GM10266 (cell line): ENCODE data around the gene CLCN4.

Experiments
- DNase-seq: peaks from one replicate; pipeline ENCODE4 v3.0.0; 2012; ENCODE audit errors: extremely low spot score
- CTCF ChIP-seq: IDR thresholded peaks from 2 replicates; pipeline ENCODE4 v1.5.1; 2012; ENCODE audit warnings: mild to moderate bottlenecking, low read depth; ENCODE audit not compliant: control insufficient read depth, insufficient read depth; ENCODE audit errors: missing control alignments

Gene CLCN4

GRCh38 chrX:10193587-10193986, 36.8 kb downstream of the CLCN4 start:
- DNase-seq: no peak
- TF ChIP-seq CTCF: no peak

- TF ChIP-seq CTCF: no peak
- DNase-seq: no peak
These were observed 38.6 kb downstream of the CLCN4 start for GRCh38 chrX:10195425-10195824.

GRCh38 chrX:10195947-10196346, 39.2 kb downstream of the CLCN4 start:
- DNase-seq: no peak
- TF ChIP-seq CTCF: no peak

- TF ChIP-seq CTCF: no peak
- no peak for DNase-seq
These were observed 40.8 kb downstream of the CLCN4 start for GRCh38 chrX:10197279-10198210.

GRCh38 chrX:10198254-10198653, 41.5 kb downstream of the CLCN4 start:
- DNase-seq: no peak

GRCh38 chrX:10199212-10199611, 42.4 kb downstream of the CLCN4 start:
- DNase-seq: peak; percentile 7
- TF ChIP-seq CTCF: no peak

More at GRCh38 chrX:10198254-10198653, 41.5 kb downstream of the CLCN4 start:
- TF ChIP-seq CTCF: no peak

GRCh38 chrX:10203617-10204016, 46.8 kb downstream of the CLCN4 start:
- TF ChIP-seq CTCF: no peak
- no peak for DNase-seq
